ENCODE results near the gene P2RX3.

Gene P2RX3

DNA sequence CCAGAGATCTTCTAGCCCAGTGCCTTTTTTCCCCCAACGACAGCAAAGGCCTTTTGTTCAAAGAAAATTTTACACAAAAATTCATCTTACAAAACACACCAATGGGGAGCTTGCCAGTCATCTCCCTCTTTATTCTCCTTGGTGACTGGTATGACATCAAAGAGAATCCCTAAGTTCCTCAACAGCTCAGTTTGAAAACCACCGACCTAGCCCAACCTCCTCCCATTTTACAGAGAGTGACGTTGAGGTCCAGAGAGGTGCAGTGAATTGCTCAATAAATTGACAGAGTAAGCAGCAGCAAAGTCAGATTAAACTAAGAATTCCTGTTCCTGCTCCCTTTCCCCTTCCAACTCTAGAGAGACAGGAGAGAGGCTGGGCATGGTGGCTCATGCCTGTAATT is 81.0 kb downstream of the P2RX3 start:
- Histone ChIP-seq H3K4me3 (ENCODE audit: low read depth, low read length) (no peak overlapping the region), H3K27ac (no peak overlapping the region), H3K9me3 (ENCODE audit: severe bottlenecking) (no peaks in the 10 kb centered on the region), H3K36me3 (no peaks in the 10 kb centered on the region), H3K27me3 (ENCODE audit: insufficient read depth, low read depth, severe bottlenecking) (peaks cover 22% of the 10 kb centered on the region)
- DNase-seq, result no peak
- TF ChIP-seq, protein P1, sequence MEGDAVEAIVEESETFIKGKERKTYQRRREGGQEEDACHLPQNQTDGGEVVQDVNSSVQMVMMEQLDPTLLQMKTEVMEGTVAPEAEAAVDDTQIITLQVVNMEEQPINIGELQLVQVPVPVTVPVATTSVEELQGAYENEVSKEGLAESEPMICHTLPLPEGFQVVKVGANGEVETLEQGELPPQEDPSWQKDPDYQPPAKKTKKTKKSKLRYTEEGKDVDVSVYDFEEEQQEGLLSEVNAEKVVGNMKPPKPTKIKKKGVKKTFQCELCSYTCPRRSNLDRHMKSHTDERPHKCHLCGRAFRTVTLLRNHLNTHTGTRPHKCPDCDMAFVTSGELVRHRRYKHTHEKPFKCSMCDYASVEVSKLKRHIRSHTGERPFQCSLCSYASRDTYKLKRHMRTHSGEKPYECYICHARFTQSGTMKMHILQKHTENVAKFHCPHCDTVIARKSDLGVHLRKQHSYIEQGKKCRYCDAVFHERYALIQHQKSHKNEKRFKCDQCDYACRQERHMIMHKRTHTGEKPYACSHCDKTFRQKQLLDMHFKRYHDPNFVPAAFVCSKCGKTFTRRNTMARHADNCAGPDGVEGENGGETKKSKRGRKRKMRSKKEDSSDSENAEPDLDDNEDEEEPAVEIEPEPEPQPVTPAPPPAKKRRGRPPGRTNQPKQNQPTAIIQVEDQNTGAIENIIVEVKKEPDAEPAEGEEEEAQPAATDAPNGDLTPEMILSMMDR (IDR thresholded peaks at IDR 0.05; ENCODE audit: low read depth, low read length), result no peak

DNA sequence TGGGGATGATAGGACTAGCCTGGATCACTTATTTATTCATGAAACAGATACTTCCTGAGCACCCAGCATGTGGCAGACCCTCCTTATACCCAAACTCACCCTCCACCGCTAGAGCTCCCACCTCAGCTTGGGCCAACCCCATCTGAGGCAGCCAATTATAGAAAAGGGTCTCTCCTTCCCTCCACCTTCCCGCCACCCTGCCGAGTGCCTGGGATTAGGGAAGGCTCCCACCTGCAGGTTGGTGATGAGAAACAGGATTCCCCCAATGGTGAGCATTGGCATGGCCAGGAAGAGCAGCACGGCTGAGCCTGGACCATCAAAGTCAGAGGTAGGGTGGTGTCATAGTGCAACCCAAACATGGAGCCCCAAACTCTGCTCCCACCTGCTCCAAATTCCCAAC is 82.9 kb downstream of the P2RX3 start:
- peaks cover 8% of the 10 kb centered on the region for H3K27me3 ChIP-seq (ENCODE audit: insufficient read depth, low read depth, severe bottlenecking)
- H3K27ac ChIP-seq, result no peak overlapping the region
- no peak overlapping the region for H3K4me3 ChIP-seq (ENCODE audit: low read depth, low read length)
- TF ChIP-seq, protein P1 (IDR thresholded peaks at IDR 0.05; ENCODE audit: low read depth, low read length), result no peak
- no peaks in the 10 kb centered on the region for H3K9me3 ChIP-seq (ENCODE audit: severe bottlenecking)
- DNase-seq, result no peak
- H3K36me3 ChIP-seq, result no peaks in the 10 kb centered on the region

DNA sequence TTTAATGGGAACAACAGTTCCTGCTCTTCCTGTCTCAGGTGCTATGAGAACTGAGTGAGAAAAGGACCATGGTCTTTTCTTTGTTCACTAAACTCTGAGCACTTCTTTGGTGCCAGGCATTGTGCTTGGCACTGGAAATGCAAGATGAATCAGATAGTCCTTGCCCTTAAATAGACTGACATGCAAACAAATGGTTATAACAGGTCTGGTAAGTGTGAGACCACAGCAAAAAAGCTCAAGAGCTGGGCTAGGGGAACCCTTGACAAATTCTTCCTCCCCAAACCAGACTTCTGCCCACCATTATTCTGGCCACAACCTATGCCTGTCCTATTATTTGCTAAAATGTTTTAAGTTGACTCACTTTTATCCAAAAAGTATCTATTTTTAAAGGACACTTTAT is 83.7 kb downstream of the P2RX3 start:
- Histone ChIP-seq H3K4me3 (ENCODE audit: low read depth, low read length) (no peak overlapping the region), H3K36me3 (no peaks in the 10 kb centered on the region), H3K9me3 (ENCODE audit: severe bottlenecking) (no peaks in the 10 kb centered on the region), H3K27ac (no peak overlapping the region), H3K27me3 (ENCODE audit: insufficient read depth, low read depth, severe bottlenecking) (peaks cover 3% of the 10 kb centered on the region)
- no peak for DNase-seq
- TF ChIP-seq, protein P1 (IDR thresholded peaks at IDR 0.05; ENCODE audit: low read depth, low read length), result no peak

Measured in WERI-Rb-1 (cell line).